Measurements from ENCODE around the gene CBL.
"Not testable (repeated sequence)": the region's sequence is repeated elsewhere in the genome, so short reads cannot be mapped to it uniquely, and the experiment has no call there.

GRCh38 chr11:119201236-119201635 lies 4.9 kb upstream of the CBL start:
- TF ChIP-seq POLR2AphosphoS5, CTCF, POLR2A, EP300 (IDR thresholded peaks at IDR 0.05): not testable (repeated sequence)
